ENCODE results near the gene MYO9B.

- TF ChIP-seq ZNF691 (CRISPR knock-in tag; IDR thresholded peaks at IDR 0.05; ENCODE audit: borderline replicate concordance, low read depth) (no peak), ZC3H4 (CRISPR knock-in tag; IDR thresholded peaks at IDR 0.05; ENCODE audit: borderline replicate concordance) (no peak), CTCF (CRISPR knock-in tag; IDR thresholded peaks at IDR 0.05) (no peak), ZNF18 (CRISPR knock-in tag; IDR thresholded peaks at IDR 0.05; ENCODE audit: insufficient replicate concordance) (no peak), E2F2 (CRISPR knock-in tag; IDR thresholded peaks at IDR 0.05; ENCODE audit: borderline replicate concordance) (no peak), STAT6 (CRISPR knock-in tag; IDR thresholded peaks at IDR 0.05; ENCODE audit: borderline replicate concordance) (no peak), PRDM10 (CRISPR knock-in tag; IDR thresholded peaks at IDR 0.05; ENCODE audit: low read depth) (no peak)
These were observed 102.7 kb downstream of the MYO9B start for GRCh38 chr19:17178291-17178690.
